Spleen (tissue), 7 donors: ENCODE results near the gene MUC3A.

Experiments
- POLR2A ChIP-seq, 3 donors: fragments of 450-650 bp; IDR thresholded peaks; one replicate each; pipeline ENCODE4 v1.5.1; 2017; ENCODE audit warnings: antibody characterized with exemption in 3 of 3, mild to moderate bottlenecking in 1 of 3
- POLR2AphosphoS5 ChIP-seq, 3 donors: sonication (generic); formaldehyde crosslinking; IDR thresholded peaks; one replicate each; pipeline ENCODE4 v1.5.1; 2017; ENCODE audit warnings: antibody characterized with exemption in 3 of 3
- TF ChIP-seq, protein P1 (sequence below), 11 experiments: fragments of 200-600 bp in 7 of 11; fragments of 450-650 bp in 4 of 11; sonication (generic) in 4 of 11; IDR thresholded peaks in 8 of 11; conservative IDR thresholded peaks in 3 of 11; 1 replicate in 7 of 11; 2 replicates in 4 of 11; pipeline versions ENCODE4 v1.4.0 to v1.8.0; 2016 to 2021; ENCODE audit warnings: antibody characterized with exemption in 11 of 11, inconsistent platforms in 4 of 11, mild to moderate bottlenecking in 1 of 11
- donor health status: DM: no; HTN: no; CAD: no; lungs with moderate emphysema.
- donor health status: DM: no; HTN: no; CAD: no.
- donor health status: DM: no; HTN: no; CAD: no.

DNA sequence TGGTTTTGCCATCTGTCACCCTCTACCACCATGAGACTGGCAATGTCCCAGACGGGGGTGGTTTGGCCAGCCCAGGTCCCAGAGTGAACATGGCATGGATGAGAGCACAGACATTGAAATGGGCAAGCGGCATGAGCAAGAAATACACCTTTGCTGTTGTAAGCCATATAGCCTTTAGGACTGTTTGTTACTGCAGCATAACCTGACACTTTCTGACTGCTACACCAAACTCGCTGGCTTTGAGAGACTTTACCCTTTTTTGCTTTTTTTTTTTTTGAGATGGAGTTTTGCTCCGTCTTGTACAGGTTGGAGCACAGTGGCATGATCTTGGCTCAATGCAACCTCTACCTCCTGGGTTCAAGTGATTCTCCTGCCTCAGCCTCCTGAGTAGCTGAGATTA lies 5.2 kb upstream of the MUC3A start:
- TF ChIP-seq POLR2AphosphoS5 (IDR thresholded peaks at IDR 0.05) (no peak), POLR2A (IDR thresholded peaks at IDR 0.05) (no peak)
- TF ChIP-seq, protein P1, sequence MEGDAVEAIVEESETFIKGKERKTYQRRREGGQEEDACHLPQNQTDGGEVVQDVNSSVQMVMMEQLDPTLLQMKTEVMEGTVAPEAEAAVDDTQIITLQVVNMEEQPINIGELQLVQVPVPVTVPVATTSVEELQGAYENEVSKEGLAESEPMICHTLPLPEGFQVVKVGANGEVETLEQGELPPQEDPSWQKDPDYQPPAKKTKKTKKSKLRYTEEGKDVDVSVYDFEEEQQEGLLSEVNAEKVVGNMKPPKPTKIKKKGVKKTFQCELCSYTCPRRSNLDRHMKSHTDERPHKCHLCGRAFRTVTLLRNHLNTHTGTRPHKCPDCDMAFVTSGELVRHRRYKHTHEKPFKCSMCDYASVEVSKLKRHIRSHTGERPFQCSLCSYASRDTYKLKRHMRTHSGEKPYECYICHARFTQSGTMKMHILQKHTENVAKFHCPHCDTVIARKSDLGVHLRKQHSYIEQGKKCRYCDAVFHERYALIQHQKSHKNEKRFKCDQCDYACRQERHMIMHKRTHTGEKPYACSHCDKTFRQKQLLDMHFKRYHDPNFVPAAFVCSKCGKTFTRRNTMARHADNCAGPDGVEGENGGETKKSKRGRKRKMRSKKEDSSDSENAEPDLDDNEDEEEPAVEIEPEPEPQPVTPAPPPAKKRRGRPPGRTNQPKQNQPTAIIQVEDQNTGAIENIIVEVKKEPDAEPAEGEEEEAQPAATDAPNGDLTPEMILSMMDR (IDR thresholded peaks at IDR 0.05 in 8 of 11, conservative IDR thresholded peaks at IDR 0.05 in 3 of 11) = no peak
